Keratinocyte (primary cell): Measurements from ENCODE around the gene HOXD11. TPM values are rescaled to one million over a fixed set of nuclear protein-coding genes. Genes with fewer than 3 reads are reported as not detected.

Source experiments
- DNase-seq: peaks from one replicate; pipeline ENCODE4 v3.0.0-alpha.2; 2011; ENCODE audit warnings: low read depth, missing footprints, low spot score
- FAIRE-seq: peaks from 2 replicates; lab custom pipeline; 2011; peaks lifted over from hg19 to GRCh38; lab: Jason Lieb, UNC
- H2AFZ ChIP-seq: 2 replicates; pipeline ENCODE4 v1.6.0; 2012; ENCODE audit warnings: low read length, control low read depth, inconsistent platforms; ENCODE audit not compliant: control insufficient read depth
- H3K27ac ChIP-seq: 2 replicates; pipeline ENCODE4 v1.5.1; 2011; ENCODE audit warnings: low read length; ENCODE audit not compliant: control insufficient read depth, insufficient read depth
- H3K27me3 ChIP-seq: 3 replicates; pipeline ENCODE4 v1.6.0; 2011; ENCODE audit warnings: low read length; ENCODE audit not compliant: control insufficient read depth, insufficient read depth; ENCODE audit errors: extremely low read depth
- H3K36me3 ChIP-seq, 2 experiments: 2 replicates in 1 of 2; 3 replicates in 1 of 2; pipeline ENCODE4 v1.5.1; 2011; ENCODE audit warnings: low read length in 2 of 2, mild to moderate bottlenecking in 1 of 2; ENCODE audit not compliant: control insufficient read depth in 2 of 2, insufficient read depth in 2 of 2; ENCODE audit errors: extremely low read depth in 1 of 2
- H3K4me1 ChIP-seq: 3 replicates; pipeline ENCODE4 v1.5.1; 2011; ENCODE audit warnings: low read length; ENCODE audit not compliant: control insufficient read depth, insufficient read depth; ENCODE audit errors: extremely low read depth
- H3K4me2 ChIP-seq: 3 replicates; pipeline ENCODE4 v1.6.0; 2011; ENCODE audit warnings: low read depth, low read length; ENCODE audit not compliant: control insufficient read depth, insufficient read depth; ENCODE audit errors: extremely low read depth
- H3K4me3 ChIP-seq, 3 experiments: fragments of 200-600 bp in 1 of 3; sonication (generic) in 1 of 3; 2 replicates in 2 of 3; 3 replicates in 1 of 3; pipeline ENCODE4 v1.5.1; 2011 to 2016; ENCODE audit warnings: low read length in 3 of 3, mild to moderate bottlenecking in 3 of 3, control low read depth in 2 of 3, inconsistent platforms in 1 of 3, low read depth in 1 of 3, mixed read lengths in 1 of 3, mixed run types in 1 of 3, moderate library complexity in 1 of 3; ENCODE audit not compliant: control insufficient read depth in 2 of 3, insufficient read depth in 2 of 3; ENCODE audit errors: extremely low read depth in 1 of 3
- H3K79me2 ChIP-seq: 2 replicates; pipeline ENCODE4 v1.6.0; 2012; ENCODE audit warnings: low read length; ENCODE audit not compliant: control insufficient read depth, insufficient read depth
- H3K9ac ChIP-seq: 3 replicates; pipeline ENCODE4 v1.6.0; 2011; ENCODE audit warnings: low read length; ENCODE audit not compliant: control insufficient read depth, insufficient read depth; ENCODE audit errors: extremely low read depth
- H3K9me1 ChIP-seq: 3 replicates; pipeline ENCODE4 v1.6.0; 2011; ENCODE audit warnings: low read length; ENCODE audit not compliant: control insufficient read depth, insufficient read depth; ENCODE audit errors: extremely low read depth
- H3K9me3 ChIP-seq: 2 replicates; pipeline ENCODE4 v1.5.1; 2012; ENCODE audit warnings: low read depth, low read length; ENCODE audit not compliant: control insufficient read depth
- H4K20me1 ChIP-seq: 3 replicates; pipeline ENCODE4 v1.6.0; 2011; ENCODE audit warnings: low read length; ENCODE audit not compliant: control insufficient read depth, insufficient read depth; ENCODE audit errors: extremely low read depth
- CTCF ChIP-seq, 3 experiments: IDR thresholded peaks in 1 of 3; conservative IDR thresholded peaks in 1 of 3; optimal IDR thresholded peaks in 1 of 3; 2 replicates in 2 of 3; 3 replicates in 1 of 3; pipeline versions ENCODE3 to v1.5.1; 2011; ENCODE audit warnings: low read length in 3 of 3, mild to moderate bottlenecking in 3 of 3, moderate library complexity in 2 of 3, control low read depth in 1 of 3, inconsistent platforms in 1 of 3; ENCODE audit not compliant: insufficient read depth in 2 of 3; ENCODE audit errors: extremely low read depth in 1 of 3
- EZH2 ChIP-seq: IDR thresholded peaks from one replicate; pipeline ENCODE4 v1.6.1; 2012; ENCODE audit warnings: inconsistent platforms, mild to moderate bottlenecking, low read length, moderate library complexity
- dilution Hi-C: fragments of 300-500 bp; cut with MboI; formaldehyde crosslinking; loops from one replicate; pipeline ENCODE4 v1.7.0; 2020; ENCODE audit warnings: low sequenced_read_pairs; ENCODE audit not compliant: extremely low pct_ligation_motif_present
- polyA plus RNA-seq, 5 experiments: library from polyadenylated mRNA; depleted of rRNA in 3 of 5; stranded (reverse) in 3 of 5; stranded (forward) in 1 of 5; unstranded in 1 of 5; fragments of >200 nt; gene quantifications; 1 replicate in 1 of 5; 2 replicates in 3 of 5; 3 replicates in 1 of 5; pipeline versions ENCODE4 v1.2.1 to v1.2.3, GENCODE V29; 2011 to 2012; ENCODE audit warnings: missing spikeins in 2 of 5, low read depth in 1 of 5, low replicate concordance in 1 of 5
- small RNA-seq, 3 experiments: library from RNA; depleted of rRNA; stranded (forward); fragments of <200 nt; gene quantifications; one replicate each; pipeline ENCODE3, GENCODE V24; 2012; ENCODE audit warnings: low read depth in 3 of 3, low replicate concordance in 1 of 3; ENCODE audit not compliant: insufficient read length in 3 of 3

The HOXD11 gene
- polyA plus RNA-seq, 1 donor (not counting 4 experiments of a cell fraction or from before 2014, with no cell fraction given): not detected

GRCh38 chr2:176158855-176159662 is 52.0 kb downstream of the HOXD11 start:
- Histone ChIP-seq H3K27ac (no peak overlapping the region), H3K4me2 (no peak overlapping the region), H4K20me1 (no peaks in the 10 kb centered on the region), H3K4me3 (no peak overlapping the region), H3K36me3 (no peaks in the 10 kb centered on the region), H3K9me3 (no peaks in the 10 kb centered on the region), H3K27me3 (peaks cover 97% of the 10 kb centered on the region), H2AFZ (no peak overlapping the region), H3K9ac (no peak overlapping the region), H3K9me1 (no peaks in the 10 kb centered on the region), H3K4me1 (no peaks in the 10 kb centered on the region), H3K79me2 (no peaks in the 10 kb centered on the region)
- FAIRE-seq (no peak), DNase-seq (no peak)
- TF ChIP-seq CTCF (optimal IDR thresholded peaks at IDR 0.05 in 1 of 3, IDR thresholded peaks at IDR 0.05 in 1 of 3, conservative IDR thresholded peaks at IDR 0.05 in 1 of 3; ENCODE audit: extremely low read depth in 1 of 3, insufficient read depth in 2 of 3, low read length in 3 of 3) (no peak), EZH2 (peak; percentile 70)
- dilution Hi-C loops: loop anchor here (25.0 kb wide), 1 partner anchor 478 kb away; no protein-coding TSS in a partner anchor

Small RNAs within 50 kb of the gene (small RNA-seq; reads per million reads assigned to genes)
- 0 to 0.33 (median 0.25) reads per million in 3 experiments for gene MIR10B

Other genes starting within 250 kb of the HOXD11 start
- 15.8 to 32.1 TPM (median 24.3 TPM) in 3 replicates for gene LNPK, start 105.0 kb upstream of the HOXD11 start, polyA plus RNA-seq
- not detected in 3 replicates for gene EVX2, start 23.3 kb upstream of the HOXD11 start, polyA plus RNA-seq
- not detected in 3 replicates for gene HOXD13, start 14.6 kb upstream of the HOXD11 start, polyA plus RNA-seq
- not detected in 3 replicates for gene HOXD12, start 7.5 kb upstream of the HOXD11 start, polyA plus RNA-seq
- not detected in 3 replicates for gene HOXD10, start 9.5 kb downstream of the HOXD11 start, polyA plus RNA-seq
- gene HOXD9, start 15.4 kb downstream of the HOXD11 start, polyA plus RNA-seq: not detected in 3 replicates
- gene HOXD8, start 22.4 kb downstream of the HOXD11 start, polyA plus RNA-seq: 0.05 TPM in 1 of 3 replicates, not detected in the others
- gene HOXD4, start 44.3 kb downstream of the HOXD11 start, polyA plus RNA-seq: not detected in 3 replicates
- gene HOXD3, start 50.0 kb downstream of the HOXD11 start, polyA plus RNA-seq: not detected in 3 replicates
- not detected in 3 replicates for gene HOXD1, start 81.4 kb downstream of the HOXD11 start, polyA plus RNA-seq
- 36.8 to 60.3 TPM (median 41.3 TPM) in 3 replicates for gene MTX2, start 162.2 kb downstream of the HOXD11 start, polyA plus RNA-seq